Inflammatory macrophage (primary cell): ENCODE results near the gene ACER2.
"Not testable (repeated sequence)": the region's sequence is repeated elsewhere in the genome, so short reads cannot be mapped to it uniquely, and the experiment has no call there.

Experiments
- DNase-seq, 2 donors: peaks; one replicate each; pipeline ENCODE4 v3.0.0-alpha.2; 2020 to 2022
- total RNA-seq, 18 experiments: gene quantifications; one replicate each; lab custom pipeline; 2026; ENCODE audit warnings: mixed read lengths in 6 of 18, inconsistent platforms in 2 of 18; lab: John Stamatoyannopoulos, UW

The ACER2 gene
- total RNA-seq, result 0.52 to 2.8 (median 1.5) reads per million in 18 experiments

- DNase-seq, result peak; percentile 73 to 75
Observed at GRCh38 chr9:19408693-19409400, at the start of gene ACER2. Gene ACER2, plus strand, starts transcription at chr9:19409009. Its CDS starts 76 bp downstream, at chr9:19409085.

DNA sequence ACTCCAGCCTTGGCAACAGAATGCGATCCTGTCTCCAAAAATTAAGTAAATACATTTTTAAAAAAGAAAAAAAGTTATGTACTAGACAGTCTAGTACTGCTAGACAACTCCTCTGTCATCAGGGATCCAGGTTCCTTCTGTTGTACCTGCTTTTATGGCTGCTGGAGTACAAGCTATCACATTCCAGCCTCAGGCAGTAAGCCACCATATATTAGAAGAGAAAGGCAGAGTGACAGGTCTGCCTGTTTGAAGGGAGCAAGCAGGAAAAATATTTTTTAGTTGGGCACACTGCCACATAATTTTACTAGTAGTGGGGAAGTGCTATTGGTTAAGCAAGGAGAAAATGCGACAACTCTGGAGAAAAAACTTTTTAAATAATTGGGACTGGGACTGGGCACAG is 39.7 kb upstream of the ACER2 start:
- no peak for DNase-seq

- no peak for DNase-seq
Observed at GRCh38 chr9:19371942-19372341, 36.9 kb upstream of the ACER2 start.

DNA sequence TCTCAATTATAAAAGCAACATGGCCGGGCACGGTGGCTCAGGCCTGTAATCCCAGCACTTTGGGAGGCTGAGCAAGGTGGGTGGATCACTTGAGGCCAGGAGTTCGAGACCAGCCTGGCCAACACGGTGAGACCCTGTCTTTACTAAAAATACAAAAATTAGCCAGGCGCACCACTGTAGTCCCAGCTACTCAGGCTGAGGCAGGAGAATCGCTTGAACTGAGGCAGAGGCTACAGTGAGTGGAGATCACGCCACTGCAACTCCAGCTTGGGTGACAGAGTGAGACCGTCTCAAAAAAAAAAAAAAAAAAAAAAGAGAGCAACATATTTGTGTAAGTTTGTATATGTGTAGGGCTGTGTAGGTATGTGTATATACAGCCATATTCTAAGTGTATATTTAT is 36.2 kb upstream of the ACER2 start:
- no peak for DNase-seq

GRCh38 chr9:19373527-19373926 is 35.3 kb upstream of the ACER2 start:
- no peak for DNase-seq

- DNase-seq, result no peak
Observed at GRCh38 chr9:19375538-19375937, 33.3 kb upstream of the ACER2 start.

DNA sequence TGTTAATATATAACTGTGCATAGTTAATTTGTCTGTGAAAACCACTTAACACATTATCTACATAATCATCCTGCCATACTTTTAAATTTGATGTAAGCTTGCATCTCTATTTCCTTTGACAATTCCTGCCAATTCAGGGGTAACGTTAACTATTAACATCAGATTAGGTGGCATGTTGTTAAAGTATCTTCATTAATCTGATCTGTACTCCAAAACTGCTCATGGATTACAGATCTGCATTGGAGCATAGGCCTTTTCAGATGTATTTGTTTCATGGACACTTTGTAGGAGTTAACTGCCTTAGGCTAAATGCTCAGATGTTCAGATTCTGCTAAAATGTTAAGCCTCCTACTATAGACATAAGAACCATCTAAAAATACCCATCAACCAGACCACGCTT is 31.9 kb upstream of the ACER2 start:
- DNase-seq, result no peak

DNA sequence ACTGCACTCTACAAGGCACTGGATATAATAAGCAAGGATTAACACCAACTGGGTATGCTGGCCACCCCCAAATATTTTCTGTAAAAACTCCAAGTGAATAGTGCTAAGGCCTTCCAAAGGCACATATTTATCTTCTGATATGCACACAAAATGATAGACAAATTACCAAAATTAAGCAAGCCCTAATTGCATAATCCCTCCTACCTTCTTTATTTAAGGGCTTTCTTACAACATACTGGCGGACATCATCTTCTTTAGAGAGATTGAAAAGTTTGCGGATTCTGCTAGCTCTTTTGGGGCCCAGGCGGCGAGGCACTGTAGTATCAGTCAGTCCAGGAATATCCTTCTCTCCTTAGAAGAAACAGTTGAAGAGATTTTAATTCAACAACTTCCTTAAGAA is 30.6 kb upstream of the ACER2 start:
- peak in 1 of 2 donors; percentile 44 for DNase-seq

- DNase-seq, result no peak
Observed at GRCh38 chr9:19378647-19379046, 30.2 kb upstream of the ACER2 start.

DNA sequence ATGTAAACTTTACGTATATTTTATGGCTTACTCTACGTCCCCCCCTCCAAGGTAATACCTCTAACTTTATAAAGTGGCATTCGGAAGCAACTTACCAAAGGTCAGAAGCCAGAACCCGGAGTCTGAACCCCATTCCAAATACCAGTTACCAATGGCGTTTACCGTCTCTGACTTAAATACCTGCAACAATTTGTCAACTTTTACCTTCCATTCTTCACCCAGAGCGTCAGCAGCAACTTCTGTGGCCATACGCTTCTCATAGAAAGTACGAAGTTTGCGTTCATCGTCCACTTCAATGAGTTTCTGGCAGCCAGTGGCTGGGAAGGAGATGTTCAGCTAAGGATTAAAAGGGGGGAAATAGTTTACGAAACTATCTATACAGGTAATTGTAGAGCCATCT is 29.5 kb upstream of the ACER2 start:
- DNase-seq, result no peak

DNA sequence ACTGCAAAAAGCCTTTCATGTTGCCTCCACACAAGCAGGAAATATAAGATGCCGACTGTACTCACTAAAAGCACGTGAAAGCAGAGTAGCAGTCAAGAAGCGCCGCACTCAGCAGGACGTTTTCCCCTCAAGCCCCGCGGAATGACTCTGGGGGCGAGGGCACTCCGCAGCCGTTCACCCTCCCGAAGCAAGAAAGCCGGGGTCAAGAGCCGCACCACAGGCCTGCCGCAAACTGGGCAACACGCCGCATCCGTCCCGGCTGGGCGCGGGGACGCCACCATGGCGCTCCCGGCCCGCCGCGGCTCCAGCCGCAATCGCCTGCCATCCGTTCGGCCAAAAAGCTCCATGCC is 29.1 kb upstream of the ACER2 start:
- peak; percentile 19 to 51 for DNase-seq

GRCh38 chr9:19380826-19381075 is 28.1 kb upstream of the ACER2 start:
- DNase-seq, result no peak

DNA sequence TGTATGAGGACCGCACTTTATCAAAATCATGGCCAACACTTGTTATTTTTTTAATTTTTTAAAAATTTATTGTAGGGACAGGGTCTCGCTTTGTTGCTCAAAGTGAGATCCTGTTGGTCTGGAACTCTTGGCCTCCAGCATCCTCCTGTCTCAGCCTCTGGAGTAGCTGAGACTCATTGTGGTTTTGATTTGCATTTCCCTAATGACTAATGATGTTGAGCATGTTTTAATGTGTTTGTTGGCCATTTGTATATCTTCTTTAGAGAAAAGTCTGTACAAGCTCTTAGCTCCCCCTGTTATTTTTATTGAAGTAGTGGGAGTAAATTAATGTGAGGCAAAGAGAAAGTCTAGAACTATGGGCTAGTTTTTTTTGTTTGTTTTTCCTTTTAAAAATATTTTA is 27.2 kb upstream of the ACER2 start:
- no peak for DNase-seq

DNA sequence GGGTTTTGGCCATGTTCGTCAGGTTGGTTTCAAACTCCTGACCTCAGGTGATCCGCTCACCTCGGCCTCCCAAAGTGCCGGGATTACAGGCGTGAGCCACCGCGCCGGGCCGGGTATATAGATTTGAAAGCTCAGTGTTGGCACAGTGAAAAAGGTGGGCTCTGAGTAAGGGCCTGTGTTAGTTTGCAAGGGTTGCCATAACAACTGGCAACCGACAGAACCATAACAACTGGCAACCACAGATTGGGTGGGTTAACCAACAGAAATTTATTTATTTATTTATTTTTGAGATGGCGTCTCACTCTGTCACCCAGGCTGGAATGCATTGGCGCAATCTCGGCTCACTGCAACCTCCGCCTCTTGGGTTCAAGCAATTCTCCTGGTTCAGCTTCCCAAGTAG is 23.6 kb upstream of the ACER2 start:
- not testable (repeated sequence) for DNase-seq

DNA sequence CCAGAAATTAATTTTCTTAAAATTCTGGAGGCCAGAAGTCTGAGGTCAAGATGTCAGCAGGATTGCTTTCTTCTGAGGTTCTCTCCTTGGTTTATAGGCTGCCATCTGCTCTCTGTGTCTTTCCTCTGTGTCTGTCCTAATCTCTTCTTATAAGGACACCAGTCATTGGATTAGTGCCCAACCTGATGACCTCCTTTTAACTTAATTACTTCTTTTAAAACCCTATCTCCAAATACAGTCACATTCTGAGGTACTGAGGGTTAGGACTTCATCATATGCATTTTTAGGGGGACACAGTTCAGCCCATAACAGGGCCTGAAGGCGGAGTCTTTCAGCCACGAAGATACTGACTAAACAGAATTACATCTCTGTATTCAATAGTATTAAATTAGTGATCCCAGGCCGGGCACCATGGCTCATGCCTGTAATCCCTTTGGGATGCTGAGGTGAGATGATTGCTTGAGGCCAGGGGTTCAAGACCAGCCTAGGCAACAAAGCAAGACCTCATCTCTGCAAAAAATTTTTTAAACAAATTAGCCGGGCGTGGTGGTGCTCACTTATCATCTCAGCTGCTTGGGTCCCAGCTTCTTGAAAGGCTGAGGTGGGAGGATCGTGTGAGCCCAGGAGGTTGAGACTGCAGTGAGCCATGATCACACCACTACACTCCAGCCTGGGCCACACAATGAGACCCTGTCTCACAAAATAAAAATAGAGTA is 22.9 kb upstream of the ACER2 start:
- DNase-seq, result no peak

- peak in 1 of 2 donors; percentile 21 for DNase-seq
Observed at GRCh38 chr9:19386502-19387044, 22.2 kb upstream of the ACER2 start.

DNA sequence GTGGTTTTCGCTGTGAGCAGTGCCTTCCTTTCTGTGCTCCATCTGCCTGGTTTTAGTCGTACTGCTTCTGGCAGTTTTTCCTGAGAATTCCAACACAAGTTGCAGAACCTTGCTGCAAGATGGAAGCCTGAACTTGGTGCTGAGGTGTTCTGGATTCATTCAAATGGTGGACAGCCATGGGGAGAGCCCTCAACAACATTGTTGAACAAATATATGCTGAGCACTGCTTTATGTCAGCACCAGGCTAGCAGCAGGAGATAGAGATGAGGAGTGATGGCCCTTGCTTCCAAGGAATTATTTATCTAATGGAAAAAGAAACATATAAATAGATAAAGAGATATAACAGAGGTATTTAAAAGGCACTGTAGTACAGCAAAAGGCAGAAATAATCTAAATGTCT is 21.5 kb upstream of the ACER2 start:
- DNase-seq, result no peak

GRCh38 chr9:19389539-19389938 is 19.3 kb upstream of the ACER2 start:
- not testable (repeated sequence) for DNase-seq

DNA sequence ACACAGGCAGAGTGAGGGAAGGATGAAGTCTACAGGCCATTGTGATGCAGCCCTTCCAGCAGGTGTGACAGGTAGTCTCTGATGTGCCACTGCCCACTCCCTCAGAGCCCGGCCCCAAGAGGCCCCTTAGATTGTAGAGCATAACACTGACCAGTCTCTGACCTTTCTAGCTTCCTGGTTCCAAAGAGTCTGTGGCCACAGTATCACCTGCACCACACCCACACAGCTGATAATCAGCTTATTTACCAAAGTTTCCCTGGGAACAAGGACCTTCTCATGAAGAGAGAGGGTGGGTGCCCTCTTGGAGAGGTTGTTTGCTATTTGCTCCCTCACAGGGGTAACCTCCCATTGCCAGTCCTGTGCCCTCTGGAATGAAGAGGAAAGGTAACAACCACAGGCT is 11.0 kb upstream of the ACER2 start:
- DNase-seq, result no peak

DNA sequence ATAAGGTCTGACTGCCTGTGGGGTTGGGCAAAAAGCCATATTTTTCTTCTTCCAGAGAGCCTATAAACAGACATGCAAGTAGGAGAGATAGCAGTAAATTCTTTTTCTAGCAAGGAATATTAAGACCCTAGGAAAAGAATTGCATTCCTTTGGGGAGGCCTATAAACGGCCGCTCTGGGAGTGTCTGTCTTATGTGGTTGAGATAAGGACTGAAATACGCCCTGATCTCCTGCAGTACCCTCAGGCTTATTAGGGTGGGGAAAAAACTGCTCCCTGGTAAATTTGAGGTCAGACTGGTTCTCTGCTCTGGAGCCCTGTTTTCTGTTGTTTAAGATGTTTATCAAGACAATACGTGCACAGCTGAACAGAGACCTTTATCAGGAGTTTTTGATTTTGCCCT is 5.6 kb upstream of the ACER2 start:
- not testable (repeated sequence) for DNase-seq

GRCh38 chr9:19404283-19405075 is 4.3 kb upstream of the ACER2 start:
- DNase-seq, result no peak

- DNase-seq, result no peak
Observed at GRCh38 chr9:19405771-19406170, 3.0 kb upstream of the ACER2 start.

DNA sequence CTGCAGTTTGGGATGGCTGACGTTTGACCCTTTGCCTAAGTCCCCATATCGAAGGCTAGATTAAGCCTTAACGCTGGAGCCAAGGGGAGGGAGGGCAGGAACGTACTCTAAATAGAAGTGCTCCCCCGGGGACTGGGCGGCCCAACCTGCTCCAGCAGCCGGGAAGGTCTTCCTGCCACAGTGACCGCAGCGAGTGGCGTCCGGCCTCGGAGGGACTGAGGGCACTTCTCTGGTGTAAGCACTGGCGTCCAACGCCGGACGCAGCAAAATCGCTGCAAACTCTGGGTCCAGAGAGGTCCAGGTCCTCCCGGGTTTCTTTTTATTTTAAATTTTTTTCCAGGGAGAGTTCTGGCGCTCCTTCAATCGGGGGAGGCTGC is 505 bp upstream of the ACER2 start:
- peak in 1 of 2 donors; percentile 4 for DNase-seq
